Astrocyte of the spinal cord (primary cell): ENCODE measurements around the gene TAGLN2.

Experiments
- DNase-seq: peaks from one replicate; pipeline ENCODE4 v3.0.0; 2011; ENCODE audit warnings: low read depth, low spot score
- H3K4me3 ChIP-seq: 2 replicates; pipeline ENCODE4 v1.5.1; 2011; ENCODE audit warnings: low read depth, mild to moderate bottlenecking, low read length, moderate library complexity
- in situ Hi-C: cut with HindIII; loops from 2 replicates; pipeline ENCODE4 v1.10.0; 2017; ENCODE audit warnings: low sequenced_read_pairs
- TF ChIP-seq, protein P1 (sequence below): IDR thresholded peaks from 2 replicates; pipeline ENCODE4 v1.5.1; 2012; ENCODE audit warnings: low read depth, mild to moderate bottlenecking, low read length, inconsistent platforms

Gene TAGLN2

DNA sequence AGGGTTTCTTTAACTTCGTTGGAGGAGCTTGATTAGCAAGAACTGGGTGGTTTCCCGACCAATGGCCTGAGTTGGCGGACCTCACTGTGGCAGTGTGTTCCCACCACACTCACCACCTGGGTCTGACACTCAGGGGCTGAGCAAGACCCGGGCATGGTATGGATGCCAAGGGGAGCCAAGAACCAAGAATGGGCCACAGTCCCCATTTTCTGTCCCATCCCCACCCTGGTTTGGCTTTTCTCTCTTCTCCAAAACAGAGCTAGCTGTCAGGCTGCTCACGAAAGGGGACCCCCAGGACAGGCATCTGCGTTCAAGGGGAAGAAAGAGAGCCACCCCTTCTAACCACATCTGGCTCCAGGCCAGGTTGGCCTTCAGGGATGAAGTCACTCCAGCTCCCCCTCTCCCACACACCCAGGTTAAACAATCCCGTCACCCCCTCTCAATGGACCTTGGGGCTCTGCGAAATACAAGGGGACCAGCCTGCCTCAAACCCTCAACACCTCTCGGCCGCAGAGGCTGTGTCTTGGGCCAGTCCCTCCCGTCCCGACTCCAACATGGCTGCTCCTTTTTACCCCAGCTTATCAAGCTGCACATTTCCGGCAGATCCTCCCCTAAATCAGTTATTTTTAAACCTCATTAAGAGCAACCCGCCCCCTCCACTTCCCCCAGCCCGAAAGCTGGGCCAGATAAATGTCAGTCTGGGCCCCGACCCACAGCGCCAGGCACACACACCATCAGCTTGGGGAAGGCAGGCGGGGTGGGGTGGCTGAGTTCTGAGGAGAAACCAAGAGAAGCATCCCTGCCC lies 3.4 kb downstream of the TAGLN2 start:
- DNase-seq: no peak
- H3K4me3 ChIP-seq: peak overlapping the region; percentile 82
- TF ChIP-seq, protein P1, sequence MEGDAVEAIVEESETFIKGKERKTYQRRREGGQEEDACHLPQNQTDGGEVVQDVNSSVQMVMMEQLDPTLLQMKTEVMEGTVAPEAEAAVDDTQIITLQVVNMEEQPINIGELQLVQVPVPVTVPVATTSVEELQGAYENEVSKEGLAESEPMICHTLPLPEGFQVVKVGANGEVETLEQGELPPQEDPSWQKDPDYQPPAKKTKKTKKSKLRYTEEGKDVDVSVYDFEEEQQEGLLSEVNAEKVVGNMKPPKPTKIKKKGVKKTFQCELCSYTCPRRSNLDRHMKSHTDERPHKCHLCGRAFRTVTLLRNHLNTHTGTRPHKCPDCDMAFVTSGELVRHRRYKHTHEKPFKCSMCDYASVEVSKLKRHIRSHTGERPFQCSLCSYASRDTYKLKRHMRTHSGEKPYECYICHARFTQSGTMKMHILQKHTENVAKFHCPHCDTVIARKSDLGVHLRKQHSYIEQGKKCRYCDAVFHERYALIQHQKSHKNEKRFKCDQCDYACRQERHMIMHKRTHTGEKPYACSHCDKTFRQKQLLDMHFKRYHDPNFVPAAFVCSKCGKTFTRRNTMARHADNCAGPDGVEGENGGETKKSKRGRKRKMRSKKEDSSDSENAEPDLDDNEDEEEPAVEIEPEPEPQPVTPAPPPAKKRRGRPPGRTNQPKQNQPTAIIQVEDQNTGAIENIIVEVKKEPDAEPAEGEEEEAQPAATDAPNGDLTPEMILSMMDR: no peak
- in situ Hi-C loops: no loop called here

DNA sequence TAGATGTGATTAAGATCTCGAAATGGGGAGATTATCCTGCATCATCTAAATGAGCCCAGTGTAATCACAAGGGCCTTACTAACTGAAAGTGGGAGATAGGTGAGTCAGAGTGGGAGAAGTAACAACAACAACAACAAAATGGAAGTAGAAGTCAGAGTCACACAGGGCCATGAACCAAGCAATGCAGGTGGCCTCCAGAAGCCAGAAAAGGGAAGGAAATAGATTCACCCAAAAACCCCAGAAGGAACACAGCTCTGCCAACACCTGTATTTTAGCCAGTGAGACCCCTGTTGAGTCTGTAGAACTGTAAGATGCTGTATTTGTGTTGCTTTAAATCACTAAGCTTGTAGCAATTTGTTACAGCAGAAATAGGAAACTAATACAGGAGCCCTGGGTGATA lies 4.1 kb downstream of the TAGLN2 start:
- TF ChIP-seq, protein P1: no peak
- in situ Hi-C loops: no loop called here

GRCh38 chr1:159920651-159921050 lies 4.7 kb downstream of the TAGLN2 start:
- in situ Hi-C loops: no loop called here
- TF ChIP-seq, protein P1: no peak
- no peak for DNase-seq
- H3K4me3 ChIP-seq: no peak overlapping the region

More for the DNA sequence above, 4.1 kb downstream of the TAGLN2 start:
- no peak overlapping the region for H3K4me3 ChIP-seq
- no peak for DNase-seq

DNA sequence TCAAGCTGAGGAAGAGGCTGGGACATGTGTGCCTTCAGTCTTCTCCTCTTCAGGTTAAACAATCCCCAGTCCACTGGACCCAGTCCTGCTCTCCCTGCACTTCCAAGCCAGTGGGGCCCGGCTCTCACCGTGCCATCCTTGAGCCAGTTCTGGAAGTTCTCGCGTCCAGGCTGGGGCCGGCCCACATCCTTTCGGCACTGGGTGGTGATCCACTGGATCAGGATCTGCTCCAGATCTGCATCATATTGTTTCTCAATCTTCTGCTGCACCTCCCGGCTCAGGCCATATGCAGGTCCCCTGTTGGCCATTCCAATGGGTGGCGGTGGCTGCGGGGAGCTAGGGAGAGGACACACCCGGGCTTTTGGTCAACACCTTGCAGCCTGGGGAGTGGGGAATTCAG lies 5.1 kb downstream of the TAGLN2 start:
- in situ Hi-C loops: no loop called here
- no peak for DNase-seq
- TF ChIP-seq, protein P1: no peak
- H3K4me3 ChIP-seq: no peak overlapping the region

- no peak for DNase-seq
- no peak overlapping the region for H3K4me3 ChIP-seq
Observed at GRCh38 chr1:159919236-159919865, 6.0 kb downstream of the TAGLN2 start.

DNA sequence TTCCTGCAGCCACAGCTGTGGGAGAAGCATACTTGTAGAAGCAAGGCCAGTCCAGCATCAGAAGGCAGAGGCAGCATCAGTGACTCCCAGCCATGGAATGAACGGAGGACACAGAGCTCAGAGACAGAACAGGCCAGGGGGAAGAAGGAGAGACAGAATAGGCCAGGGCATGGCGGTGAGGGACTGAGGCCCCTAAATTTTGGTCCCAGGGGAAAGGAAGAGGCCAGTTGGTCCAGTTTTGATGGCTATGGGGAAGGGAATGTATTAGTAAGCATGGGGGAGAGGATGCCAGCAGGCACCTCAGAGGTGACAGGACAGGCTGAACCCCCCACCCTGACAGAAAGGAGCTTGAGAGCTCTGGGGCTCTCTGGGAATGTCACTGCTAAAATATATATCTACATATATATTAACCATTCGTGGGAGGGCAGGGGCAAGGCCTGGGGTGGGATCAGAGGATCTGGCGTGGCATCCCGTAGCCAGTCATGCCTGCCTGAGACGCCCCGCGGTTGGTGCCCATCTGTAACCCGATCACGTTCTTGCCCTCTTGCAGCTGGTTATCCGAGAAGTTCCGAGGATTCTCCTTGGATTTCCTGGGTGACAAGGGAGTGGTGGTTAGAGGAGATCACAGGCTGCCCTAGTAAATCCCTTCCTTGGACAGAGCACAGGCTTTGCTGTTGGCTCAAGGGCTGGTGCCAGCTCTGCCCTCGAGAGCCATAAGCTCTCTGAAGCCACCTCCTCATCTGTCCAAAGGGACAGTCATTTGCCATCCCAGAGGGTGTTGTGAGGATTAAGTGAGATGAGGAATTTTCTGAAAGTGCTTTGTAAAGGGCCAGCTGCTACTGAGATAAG lies 6.7 kb downstream of the TAGLN2 start:
- TF ChIP-seq, protein P1: no peak
- H3K4me3 ChIP-seq: no peak overlapping the region
- DNase-seq: no peak
- in situ Hi-C loops: no loop called here

More at GRCh38 chr1:159919236-159919865, 6.0 kb downstream of the TAGLN2 start:
- TF ChIP-seq, protein P1: no peak
- in situ Hi-C loops: no loop called here
